K562 (cell line): ENCODE results near the gene UBE2E1. TPM values are rescaled to one million over a fixed set of nuclear protein-coding genes. Genes with fewer than 3 reads are reported as not detected.

ENCODE experiments used
- ATAC-seq: fragments of 200-7000 bp; cut with Tn5 transposase; 3 replicates; pipeline ENCODE4 v1.9.1; 2020; ENCODE audit warnings: moderate library complexity
- BruUV-seq: library from RNA; stranded (reverse); fragments of 400-500 nt; replicated peaks from 2 replicates; lab custom pipeline; 2021; lab: Mats Ljungman, UMichigan
- CTCF ChIA-PET: fragments of 300-600 bp; formaldehyde crosslinking; extraction: SDS; loops from one replicate; lab custom pipeline; 2021; ENCODE audit warnings: low intra/inter-chr PET ratio; lab: Yijun Ruan, JAX
- POLR2A ChIA-PET: fragments of 300-600, 350-650 bp; sonication (Branson Sonifier 250); formaldehyde crosslinking; extraction: SDS; loops from one replicate; lab custom pipeline; 2021; ENCODE audit warnings: antibody characterized with exemption, inconsistent platforms; lab: Yijun Ruan, JAX
- DNase-seq, 4 experiments: peaks; one replicate each; pipeline versions ENCODE4 v3.0.0 to v3.0.0-alpha.2; 2011 to 2018; ENCODE audit warnings: low spot score in 3 of 4, mixed read lengths in 3 of 4; ENCODE audit errors: extremely low read depth in 1 of 4
- FAIRE-seq: peaks from 2 replicates; lab custom pipeline; 2011; peaks lifted over from hg19 to GRCh38; lab: Jason Lieb, UNC
- H2AFZ ChIP-seq: 2 replicates; pipeline ENCODE4 v1.6.0; 2011; ENCODE audit warnings: low read depth, low read length, control low read depth, inconsistent platforms
- H3K27ac ChIP-seq: fragments of 200-600 bp; 3 replicates; pipeline ENCODE4 v1.8.0; 2011; ENCODE audit warnings: low read depth, mild to moderate bottlenecking, control low read depth, inconsistent platforms, low read length, moderate library complexity, mixed read lengths; ENCODE audit errors: extremely low read depth
- H3K27me3 ChIP-seq, 2 experiments: fragments of 300-600 bp in 1 of 2; 2 replicates in 1 of 2; 3 replicates in 1 of 2; pipeline versions ENCODE4 v1.6.0 to v1.8.0; 2011; ENCODE audit warnings: inconsistent platforms in 2 of 2, low read length in 2 of 2, mild to moderate bottlenecking in 1 of 2, mixed read lengths in 1 of 2, moderate library complexity in 1 of 2; ENCODE audit not compliant: control insufficient read depth in 2 of 2, insufficient read depth in 2 of 2
- H3K36me3 ChIP-seq: fragments of 300-600 bp; 3 replicates; pipeline ENCODE4 v1.8.0; 2011; ENCODE audit warnings: mild to moderate bottlenecking, low read length, inconsistent platforms; ENCODE audit not compliant: control insufficient read depth, insufficient read depth
- H3K4me1 ChIP-seq, 2 experiments: fragments of 200-600 bp in 1 of 2; replicated peaks in 1 of 2; 2 replicates in 1 of 2; 3 replicates in 1 of 2; pipeline versions ENCODE4 v1.5.1 to v1.8.0; 2011; ENCODE audit warnings: inconsistent platforms in 2 of 2, low read length in 2 of 2, mild to moderate bottlenecking in 1 of 2, mixed read lengths in 1 of 2, moderate library complexity in 1 of 2; ENCODE audit not compliant: control insufficient read depth in 2 of 2, insufficient read depth in 2 of 2
- H3K4me2 ChIP-seq: 2 replicates; pipeline ENCODE4 v1.6.1; 2011; ENCODE audit warnings: low read length, control low read depth, inconsistent platforms, mixed read lengths; ENCODE audit not compliant: insufficient read depth
- H3K4me3 ChIP-seq: fragments of 200-600 bp; sonication (generic), shearing (Covaris generic); 2 replicates; pipeline ENCODE4 v1.5.1; 2016; ENCODE audit warnings: control low read depth, inconsistent platforms
- H3K79me2 ChIP-seq: fragments of 200-600 bp; 3 replicates; pipeline ENCODE4 v1.8.0; 2011; ENCODE audit warnings: low read length, inconsistent platforms; ENCODE audit not compliant: control insufficient read depth, insufficient read depth
- H3K9ac ChIP-seq, 2 experiments: 2 replicates each; pipeline versions ENCODE4 v1.6.0 to v1.6.1; 2011; ENCODE audit warnings: low read depth in 2 of 2, low read length in 2 of 2, control low read depth in 1 of 2, inconsistent platforms in 1 of 2, mild to moderate bottlenecking in 1 of 2, mixed read lengths in 1 of 2; ENCODE audit not compliant: insufficient read depth in 1 of 2
- H3K9me1 ChIP-seq: one replicate; pipeline ENCODE4 v1.6.0; 2011; ENCODE audit warnings: inconsistent platforms, mild to moderate bottlenecking, low read length, moderate library complexity; ENCODE audit not compliant: control insufficient read depth, insufficient read depth
- H3K9me3 ChIP-seq: replicated peaks from 2 replicates; pipeline ENCODE4 v1.5.1; 2011; ENCODE audit warnings: low read depth, low read length, inconsistent platforms; ENCODE audit not compliant: control insufficient read depth, insufficient read depth
- H4K20me1 ChIP-seq: replicated peaks from 2 replicates; pipeline ENCODE4 v1.6.1; 2011; ENCODE audit warnings: low read length, inconsistent platforms, mixed read lengths; ENCODE audit not compliant: control insufficient read depth, insufficient read depth
- ARHGAP35 ChIP-seq: fragments of 450-650 bp; IDR thresholded peaks from 2 replicates; pipeline ENCODE4 v1.6.1; 2018; ENCODE audit not compliant: partially characterized antibody
- BRCA1 ChIP-seq, 2 experiments: fragments of 450-650 bp in 1 of 2; sonication (generic) in 1 of 2; formaldehyde crosslinking in 1 of 2; IDR thresholded peaks; 2 replicates each; pipeline versions ENCODE4 v1.5.0 to v1.6.1; 2017 to 2020; ENCODE audit warnings: mild to moderate bottlenecking in 1 of 2, missing genetic modification reagents in 1 of 2
- CHD1 ChIP-seq: fragments of 200-600 bp; sonication (generic); IDR thresholded peaks from one replicate; pipeline ENCODE4 v1.6.1; 2012; ENCODE audit warnings: mild to moderate bottlenecking, moderate library complexity, low read length, inconsistent platforms
- ELF2 ChIP-seq: fragments of 250-450 bp; sonication (Bioruptor Pico); IDR thresholded peaks from 2 replicates; pipeline ENCODE4 v1.5.0; 2021; ENCODE audit warnings: mild to moderate bottlenecking
- HSF4 ChIP-seq: fragments of 250-450 bp; sonication (Bioruptor Pico); IDR thresholded peaks from 2 replicates; pipeline ENCODE4 v2.1.2; 2022; ENCODE audit warnings: mild to moderate bottlenecking, moderate library complexity, borderline replicate concordance
- MAFG ChIP-seq: fragments of 450-650 bp; conservative IDR thresholded peaks from 2 replicates; pipeline ENCODE4 v1.6.1; 2016; ENCODE audit warnings: missing genetic modification characterization, missing compliant biosample characterization
- MEIS2 ChIP-seq: fragments of 450-650 bp; IDR thresholded peaks from 2 replicates; pipeline ENCODE4 v1.6.1; 2014; ENCODE audit warnings: mild to moderate bottlenecking; ENCODE audit not compliant: partially characterized antibody
- NONO ChIP-seq, 2 experiments: fragments of 200-400 bp in 1 of 2; fragments of 450-650 bp in 1 of 2; formaldehyde crosslinking in 1 of 2; IDR thresholded peaks; 2 replicates each; pipeline ENCODE4 v1.6.1; 2017; ENCODE audit warnings: low read depth in 2 of 2, mild to moderate bottlenecking in 2 of 2, moderate library complexity in 2 of 2, low read length in 1 of 2
- TAF15 ChIP-seq: fragments of 200-400 bp; formaldehyde crosslinking; IDR thresholded peaks from 2 replicates; pipeline ENCODE4 v1.6.1; 2017; ENCODE audit warnings: mild to moderate bottlenecking, low read depth, low read length, moderate library complexity
- TCF7L2 ChIP-seq: fragments of 150-350 bp; IDR thresholded peaks from 2 replicates; pipeline ENCODE4 v1.6.1; 2016; ENCODE audit warnings: low read depth, mild to moderate bottlenecking, low read length, moderate library complexity
- TSHZ1 ChIP-seq: fragments of 250-450 bp; sonication (Bioruptor Pico); IDR thresholded peaks from 2 replicates; pipeline ENCODE4 v1.4.0; 2020; ENCODE audit warnings: mild to moderate bottlenecking, moderate library complexity
- ZNF121 ChIP-seq: sonication (generic); formaldehyde crosslinking; conservative IDR thresholded peaks from 2 replicates; pipeline ENCODE4 v1.8.0; 2022; ENCODE audit warnings: missing genetic modification reagents
- ZNF277 ChIP-seq: fragments of 250-450 bp; sonication (Bioruptor Pico); IDR thresholded peaks from 2 replicates; pipeline ENCODE4 v1.8.0; 2022; ENCODE audit warnings: inconsistent platforms, mild to moderate bottlenecking, moderate library complexity, borderline replicate concordance
- ZNF551 ChIP-seq: fragments of 250-450 bp; sonication (Bioruptor Pico); IDR thresholded peaks from 2 replicates; pipeline ENCODE4 v1.5.0; 2021; ENCODE audit warnings: mild to moderate bottlenecking, moderate library complexity
- ZNF699 ChIP-seq: fragments of 250-450 bp; sonication (Bioruptor Pico); IDR thresholded peaks from 2 replicates; pipeline ENCODE4 v1.8.0; 2021; ENCODE audit warnings: mild to moderate bottlenecking, moderate library complexity; ENCODE audit not compliant: insufficient replicate concordance
- WGBS: fragments of 100-300 bp; shearing (Covaris generic); methylation state at CpG from one replicate; pipeline ENCODE4 v1.1.6; 2016; ENCODE audit warnings: low coverage, mixed read lengths; ENCODE audit not compliant: insufficient coverage; ENCODE audit errors: missing lambda C conversion rate; 5-methylcytosine and 5-hydroxymethylcytosine counted together
- in situ Hi-C: fragments of 300-500 bp; cut with MboI; formaldehyde crosslinking; loops from 4 replicates; pipeline ENCODE4 v1.15.0; 2018; ENCODE audit warnings: inconsistent platforms, mixed read lengths
- intact Hi-C: fragments of 100-400 bp; cut with micrococcal nuclease; formaldehyde crosslinking; loops from 2 replicates; pipeline ENCODE4 v1.14.2; 2022
- polyA plus RNA-seq, 8 experiments: library from polyadenylated mRNA; depleted of rRNA in 4 of 8; stranded (reverse) in 5 of 8; unstranded in 3 of 8; fragments of >200 nt; fragmentation: Nextera tagmentation in 2 of 8; fragmentation: Illumina TruSeq in 1 of 8; extraction: Ambion mirVana in 2 of 8; extraction: Trizol in 1 of 8; gene quantifications; 2 replicates each; pipeline versions ENCODE4 v1.2.1 to v1.2.3, GENCODE V29; 2011 to 2014; ENCODE audit warnings: inconsistent platforms in 1 of 8, missing spikeins in 1 of 8
- total RNA-seq, 7 experiments: library from RNA; depleted of rRNA in 6 of 7; stranded (reverse); fragments of >200 nt in 6 of 7; fragmentation: Illumina TruSeq in 2 of 7; extraction: Trizol in 2 of 7; gene quantifications; 2 replicates each; pipeline versions ENCODE4 v1.2.1 to v1.2.3, GENCODE V29; 2011 to 2021; ENCODE audit warnings: low replicate concordance in 1 of 7

The UBE2E1 gene
- total and polyA plus RNA-seq, 9 of the 15 experiments (the other 6 are each of a cell fraction or from before 2014, with no cell fraction given) = 54.4 to 294 (median 165) TPM

GRCh38 chr3:23804441-23805209 lies 1.1 kb upstream of the UBE2E1 start:
- DNase-seq (no peak), FAIRE-seq (no peak), ATAC-seq (no peak)
- Histone ChIP-seq H3K4me2 (peak overlapping the region; percentile 66; the same call in 1 of the 2 replicates), H2AFZ (peak overlapping the region; percentile 94), H3K9me1 (no peaks in the 10 kb centered on the region), H3K27ac (no peak overlapping the region), H3K4me3 (no peak overlapping the region), H3K9me3 (no peaks in the 10 kb centered on the region), H3K79me2 (peaks cover 35% of the 10 kb centered on the region), H4K20me1 (no peaks in the 10 kb centered on the region), H3K4me1 (peaks cover 16 to 27% of the 10 kb centered on the region in 2 experiments; a peak in 4 of 5 replicates), H3K36me3 (peaks cover 20% of the 10 kb centered on the region), H3K9ac (no peak overlapping the region), H3K27me3 (no peaks in the 10 kb centered on the region)
- 70% methylated on average over 8 of the region's 8 CpGs for WGBS
- ChIA-PET CTCF (no interaction called here), POLR2A (no interaction called here)
- BruUV-seq = no TSS peak
- intact Hi-C loops = loop anchor here (5.0 to 10.0 kb wide), 3 partner anchors 63 to 600 kb away; partner anchors contain the start of genes NR1D2 and UBE2E2
- in situ Hi-C loops = no loop called here
- TF ChIP-seq MEIS2 = peak; percentile 17
- TF ChIP-seq CHD1 = no peak
- no peak for TF ChIP-seq TAF15
- TF ChIP-seq HSF4 (CRISPR knock-in tag) = no peak
- no peak for TF ChIP-seq TCF7L2
- TF ChIP-seq BRCA1 (IDR thresholded peaks at IDR 0.05) = no peak
- TF ChIP-seq BRCA1 (CRISPR knock-in tag; IDR thresholded peaks at IDR 0.05) = no peak
- no peak for TF ChIP-seq ARHGAP35
- no peak for TF ChIP-seq NONO (IDR thresholded peaks at IDR 0.05; ENCODE audit: low read depth in 2 of 2, low read length in 1 of 2)
- no peak for TF ChIP-seq ZNF121 (CRISPR knock-in tag)
- TF ChIP-seq ZNF551 (CRISPR knock-in tag) = no peak
- TF ChIP-seq ZNF277 (CRISPR knock-in tag) = no peak
- no peak for TF ChIP-seq TSHZ1 (CRISPR knock-in tag)
- no peak for TF ChIP-seq ELF2 (CRISPR knock-in tag)
- TF ChIP-seq ZNF699 (CRISPR knock-in tag) = no peak
- no peak for TF ChIP-seq MAFG
